ENCODE results near the gene CFAP57.

The CFAP57 gene

GRCh38 chr1:43225168-43225567 lies 53.0 kb downstream of the CFAP57 start:
- DNase-seq (ENCODE audit: low read depth, low spot score), result no peak

- peak; percentile 75 for DNase-seq (ENCODE audit: low read depth, low spot score)
Measured at GRCh38 chr1:43227143-43227764, 55.1 kb downstream of the CFAP57 start.

- DNase-seq (ENCODE audit: low read depth, low spot score), result no peak
Measured at GRCh38 chr1:43229826-43230780, 58.0 kb downstream of the CFAP57 start.

- no peak for DNase-seq (ENCODE audit: low read depth, low spot score)
Measured at GRCh38 chr1:43232074-43232473, 59.9 kb downstream of the CFAP57 start.

- no peak for DNase-seq (ENCODE audit: low read depth, low spot score)
Measured at GRCh38 chr1:43232482-43232881, 60.4 kb downstream of the CFAP57 start.

- DNase-seq (ENCODE audit: low read depth, low spot score), result no peak
Measured at GRCh38 chr1:43233631-43234030, 61.5 kb downstream of the CFAP57 start.

GRCh38 chr1:43234267-43234666 lies 62.1 kb downstream of the CFAP57 start:
- no peak for DNase-seq (ENCODE audit: low read depth, low spot score)

- no peak for DNase-seq (ENCODE audit: low read depth, low spot score)
Measured at GRCh38 chr1:43235040-43235439, 62.9 kb downstream of the CFAP57 start.

GRCh38 chr1:43235451-43236121 lies 63.5 kb downstream of the CFAP57 start:
- DNase-seq (ENCODE audit: low read depth, low spot score), result no peak

GRCh38 chr1:43237121-43237520 lies 65.0 kb downstream of the CFAP57 start:
- DNase-seq (ENCODE audit: low read depth, low spot score), result no peak

GRCh38 chr1:43238085-43238484 lies 66.0 kb downstream of the CFAP57 start:
- DNase-seq (ENCODE audit: low read depth, low spot score), result no peak

- no peak for DNase-seq (ENCODE audit: low read depth, low spot score)
Measured at GRCh38 chr1:43238991-43239469, 66.9 kb downstream of the CFAP57 start.

GRCh38 chr1:43239484-43239883 lies 67.4 kb downstream of the CFAP57 start:
- DNase-seq (ENCODE audit: low read depth, low spot score), result no peak

- no peak for DNase-seq (ENCODE audit: low read depth, low spot score)
Measured at GRCh38 chr1:43241413-43241836, 69.3 kb downstream of the CFAP57 start.

- DNase-seq (ENCODE audit: low read depth, low spot score), result no peak
Measured at GRCh38 chr1:43243299-43243698, 71.2 kb downstream of the CFAP57 start.

- DNase-seq (ENCODE audit: low read depth, low spot score), result no peak
Measured at GRCh38 chr1:43246466-43247213, 74.5 kb downstream of the CFAP57 start.

GRCh38 chr1:43247256-43247921 lies 75.3 kb downstream of the CFAP57 start:
- DNase-seq (ENCODE audit: low read depth, low spot score), result no peak

- DNase-seq (ENCODE audit: low read depth, low spot score), result no peak
Measured at GRCh38 chr1:43250351-43250761, 78.2 kb downstream of the CFAP57 start.

GRCh38 chr1:43251024-43251423 lies 78.9 kb downstream of the CFAP57 start:
- no peak for DNase-seq (ENCODE audit: low read depth, low spot score)

- DNase-seq (ENCODE audit: low read depth, low spot score), result no peak
Measured at GRCh38 chr1:43252225-43252624, 80.1 kb downstream of the CFAP57 start.

GRCh38 chr1:43253173-43253572 lies 81.0 kb downstream of the CFAP57 start:
- no peak for DNase-seq (ENCODE audit: low read depth, low spot score)
